Stimulated activated CD8-positive, alpha-beta memory T cell treated with anti-CD3 and anti-CD28 coated beads, Interleukin-2, amount 100 ng/mL, for 48 hours (primary cell): Measurements from ENCODE around the gene URGCP.
A peak's percentile ranks its signal among the peaks of the same experiment; 100 is the strongest.
"Not testable (repeated sequence)": the region's sequence is repeated elsewhere in the genome, so short reads cannot be mapped to it uniquely, and the experiment has no call there.

Source experiments
- DNase-seq, 2 donors: peaks; one replicate each; pipeline ENCODE4 v3.0.0-alpha.2; 2020; ENCODE audit warnings: low read depth in 2 of 2

URGCP gene

GRCh38 chr7:43914795-43915194, 8.4 kb upstream of the URGCP start:
- DNase-seq, result no peak

- DNase-seq, result peak in 1 of 2 donors; percentile 7
These were observed 453 bp downstream of the URGCP start for GRCh38 chr7:43905956-43906330.

GRCh38 chr7:43905209-43905946, 1.0 kb downstream of the URGCP start:
- no peak for DNase-seq

- no peak for DNase-seq
These were observed 1.7 kb downstream of the URGCP start for GRCh38 chr7:43904533-43905208.

GRCh38 chr7:43902542-43903054, 3.8 kb downstream of the URGCP start:
- DNase-seq, result no peak

GRCh38 chr7:43898571-43898970, 7.8 kb downstream of the URGCP start:
- DNase-seq, result not testable (repeated sequence)

GRCh38 chr7:43895847-43896415, 10.5 kb downstream of the URGCP start:
- no peak for DNase-seq

- no peak for DNase-seq
These were observed 15.1 kb downstream of the URGCP start for GRCh38 chr7:43891069-43891955.

- DNase-seq, result no peak
These were observed 15.9 kb downstream of the URGCP start for GRCh38 chr7:43890468-43890867.

- DNase-seq, result no peak
These were observed 17.1 kb downstream of the URGCP start for GRCh38 chr7:43888993-43889945.

GRCh38 chr7:43884617-43885016, 21.8 kb downstream of the URGCP start:
- no peak for DNase-seq

- no peak for DNase-seq
These were observed 22.2 kb downstream of the URGCP start for GRCh38 chr7:43884209-43884608.

- DNase-seq, result no peak
These were observed 25.8 kb downstream of the URGCP start for GRCh38 chr7:43880596-43880995.

GRCh38 chr7:43879477-43879876, 26.9 kb downstream of the URGCP start:
- no peak for DNase-seq

- DNase-seq, result no peak
These were observed 27.5 kb downstream of the URGCP start for GRCh38 chr7:43878867-43879266.

- no peak for DNase-seq
These were observed 28.2 kb downstream of the URGCP start for GRCh38 chr7:43877968-43878864.

GRCh38 chr7:43876976-43877745, 29.2 kb downstream of the URGCP start:
- DNase-seq, result no peak

GRCh38 chr7:43876241-43876640, 30.2 kb downstream of the URGCP start:
- no peak for DNase-seq

GRCh38 chr7:43873300-43873699, 33.1 kb downstream of the URGCP start:
- no peak for DNase-seq
